SK-N-SH (cell line): ENCODE data around the gene CFAP58. TPM values are rescaled to one million over a fixed set of nuclear protein-coding genes. Genes with fewer than 3 reads are reported as not detected.

ENCODE experiments used
- CTCF ChIA-PET: fragments of 300-600, 350-600 bp; formaldehyde crosslinking; extraction: SDS; loops from one replicate; lab custom pipeline; 2021; lab: Yijun Ruan, JAX
- POLR2A ChIA-PET: fragments of 350-600 bp; sonication (Branson Sonifier 250); formaldehyde crosslinking; extraction: SDS; loops from one replicate; lab custom pipeline; 2020; ENCODE audit warnings: antibody characterized with exemption, inconsistent platforms; lab: Yijun Ruan, JAX
- DNase-seq: peaks from one replicate; pipeline ENCODE4 v3.0.0; 2012
- H2AFZ ChIP-seq: fragments of 200-600 bp; sonication (generic); 2 replicates; pipeline ENCODE4 v1.8.1; 2016; ENCODE audit warnings: antibody characterized with exemption, mild to moderate bottlenecking, low read depth
- H3F3A ChIP-seq: fragments of 200-600 bp; sonication (generic); replicated peaks from 2 replicates; pipeline ENCODE3; 2016; ENCODE audit warnings: antibody characterized with exemption, mild to moderate bottlenecking; ENCODE audit not compliant: insufficient read depth
- H3K27ac ChIP-seq, 2 experiments: fragments of 200-500 bp in 1 of 2; fragments of 200-600 bp in 1 of 2; sonication (Bioruptor generic) in 1 of 2; sonication (generic), shearing (Covaris generic) in 1 of 2; 2 replicates each; pipeline versions ENCODE4 v1.5.1 to v1.6.1; 2014 to 2016; ENCODE audit warnings: low read depth in 2 of 2, inconsistent platforms in 1 of 2, low read length in 1 of 2, mild to moderate bottlenecking in 1 of 2, mixed read lengths in 1 of 2
- H3K27me3 ChIP-seq: fragments of 200-600 bp; sonication (generic), shearing (Covaris generic); 2 replicates; pipeline ENCODE4 v1.6.1; 2016; ENCODE audit warnings: mixed run types; ENCODE audit not compliant: insufficient read depth
- H3K36me3 ChIP-seq, 2 experiments: fragments of 200-500 bp in 1 of 2; fragments of 200-600 bp in 1 of 2; sonication (Bioruptor generic) in 1 of 2; sonication (generic) in 1 of 2; replicated peaks in 1 of 2; 2 replicates each; pipeline versions ENCODE3 to v1.5.1; 2014 to 2016; ENCODE audit warnings: low read length in 1 of 2, mild to moderate bottlenecking in 1 of 2; ENCODE audit not compliant: insufficient read depth in 2 of 2, control insufficient read depth in 1 of 2
- H3K4me1 ChIP-seq, 2 experiments: fragments of 200-500 bp in 1 of 2; fragments of 200-600 bp in 1 of 2; sonication (Bioruptor generic) in 1 of 2; sonication (generic), shearing (Covaris generic) in 1 of 2; 2 replicates each; pipeline versions ENCODE4 v1.5.1 to v1.6.1; 2014 to 2016; ENCODE audit warnings: low read depth in 1 of 2, low read length in 1 of 2, mixed run types in 1 of 2; ENCODE audit not compliant: insufficient read depth in 2 of 2, control insufficient read depth in 1 of 2
- H3K4me2 ChIP-seq: fragments of 200-600 bp; sonication (generic), shearing (Covaris generic); 2 replicates; pipeline ENCODE4 v1.6.1; 2017; ENCODE audit warnings: mixed run types
- H3K4me3 ChIP-seq, 2 experiments: fragments of 200-500 bp in 1 of 2; fragments of 200-600 bp in 1 of 2; sonication (Bioruptor generic) in 1 of 2; sonication (generic), shearing (Covaris generic) in 1 of 2; 2 replicates each; pipeline versions ENCODE4 v1.5.1 to v1.8.1; 2014 to 2016; ENCODE audit warnings: low read depth in 2 of 2, inconsistent platforms in 1 of 2, low read length in 1 of 2, mild to moderate bottlenecking in 1 of 2, mixed read lengths in 1 of 2, moderate library complexity in 1 of 2
- H3K79me2 ChIP-seq: fragments of 200-600 bp; sonication (generic); 2 replicates; pipeline ENCODE4 v1.8.1; 2017; ENCODE audit warnings: mild to moderate bottlenecking; ENCODE audit not compliant: insufficient read depth
- H3K9ac ChIP-seq: fragments of 200-600 bp; sonication (generic); 2 replicates; pipeline ENCODE4 v1.6.1; 2017; ENCODE audit warnings: mixed run types
- H3K9me2 ChIP-seq: fragments of 200-600 bp; sonication (generic); 2 replicates; pipeline ENCODE4 v1.6.1; 2017; ENCODE audit warnings: mixed run types
- H3K9me3 ChIP-seq: fragments of 200-600 bp; sonication (generic); 2 replicates; pipeline ENCODE4 v1.6.1; 2017; ENCODE audit warnings: mixed run types, mild to moderate bottlenecking, moderate library complexity
- H4K20me1 ChIP-seq: fragments of 200-600 bp; sonication (generic); 2 replicates; pipeline ENCODE4 v1.6.1; 2017; ENCODE audit warnings: mild to moderate bottlenecking, mixed run types; ENCODE audit not compliant: insufficient read depth
- CTCF ChIP-seq: fragments of 200-600 bp; sonication (generic); IDR thresholded peaks from 2 replicates; pipeline ENCODE4 v1.6.1; 2017; ENCODE audit warnings: antibody characterized with exemption, mild to moderate bottlenecking, moderate library complexity
- EZH2phosphoT487 ChIP-seq: fragments of 200-600 bp; sonication (generic); IDR thresholded peaks from 2 replicates; pipeline ENCODE4 v1.6.1; 2017; ENCODE audit warnings: low read depth, mixed run types, mild to moderate bottlenecking, antibody characterized with exemption, moderate library complexity, borderline replicate concordance
- FOXJ3 ChIP-seq: sonication (generic); formaldehyde crosslinking; IDR thresholded peaks from 2 replicates; pipeline ENCODE4 v1.5.1; 2020; ENCODE audit warnings: mild to moderate bottlenecking, missing genetic modification reagents
- FOXM1 ChIP-seq: IDR thresholded peaks from 2 replicates; pipeline ENCODE4 v1.4.0; 2012; ENCODE audit warnings: low read depth, mild to moderate bottlenecking
- JUND ChIP-seq: IDR thresholded peaks from 2 replicates; pipeline ENCODE4 v1.4.0; 2012
- MEF2A ChIP-seq: IDR thresholded peaks from 2 replicates; pipeline ENCODE4 v1.4.0; 2012; ENCODE audit warnings: low read depth, borderline replicate concordance
- MXI1 ChIP-seq: IDR thresholded peaks from 2 replicates; pipeline ENCODE4 v1.6.1; 2012; ENCODE audit warnings: mild to moderate bottlenecking, low read depth, low read length, improper control_type of control experiment
- NFIC ChIP-seq: IDR thresholded peaks from 2 replicates; pipeline ENCODE4 v1.4.0; 2012; ENCODE audit warnings: borderline replicate concordance
- RAD21 ChIP-seq: IDR thresholded peaks from 2 replicates; pipeline ENCODE4 v1.6.1; 2012; ENCODE audit warnings: mild to moderate bottlenecking, low read length
- RCOR1 ChIP-seq: fragments of 150-350 bp; IDR thresholded peaks from 2 replicates; pipeline ENCODE4 v1.6.1; 2017; ENCODE audit warnings: antibody characterized with exemption, low read length
- YY1 ChIP-seq: IDR thresholded peaks from 2 replicates; pipeline ENCODE4 v1.4.0; 2012; ENCODE audit warnings: low read depth, mild to moderate bottlenecking
- ZBTB33 ChIP-seq: IDR thresholded peaks from 2 replicates; pipeline ENCODE4 v1.4.0; 2012; ENCODE audit warnings: low read depth, borderline replicate concordance
- WGBS: methylation state at CpG from one replicate; pipeline ENCODE4 v1.1.6; 2017; ENCODE audit warnings: low lambda C conversion rate; 5-methylcytosine and 5-hydroxymethylcytosine counted together
- polyA plus RNA-seq, 3 experiments: library from polyadenylated mRNA; depleted of rRNA; stranded (reverse); fragments of >200 nt; gene quantifications; 2 replicates each; pipeline ENCODE4 v1.2.3, GENCODE V29; 2012

Gene CFAP58
- polyA plus RNA-seq, 1 of the 3 experiments (the other 2 are of a cell fraction) = 0.38 TPM

- no peak overlapping the region for H3K9ac ChIP-seq
- no peak for DNase-seq
- peaks cover 22% of the 10 kb centered on the region for H3F3A ChIP-seq
- 95% methylated on average over 10 of the region's 10 CpGs for WGBS
- no peak overlapping the region for H3K4me2 ChIP-seq
- no peaks in the 10 kb centered on the region for H3K9me2 ChIP-seq
- no peak overlapping the region for H2AFZ ChIP-seq
- CTCF ChIA-PET = interaction anchor here (0.7 to 1.5 kb wide), 4 partner anchors 10 to 255 kb away, joined by 3 to 4 read pairs (median 3); partner anchors contain the start of gene CFAP58
- no peak overlapping the region for H3K4me3 ChIP-seq
- peaks cover 27% of the 10 kb centered on the region; the same call in 1 of the 2 replicates for H4K20me1 ChIP-seq
- H3K36me3 ChIP-seq = peaks cover 0 to 6% of the 10 kb centered on the region in 2 experiments
- POLR2A ChIA-PET = no interaction called here
- H3K27me3 ChIP-seq = no peaks in the 10 kb centered on the region
- H3K9me3 ChIP-seq = no peaks in the 10 kb centered on the region
- TF ChIP-seq RCOR1 (no peak), FOXM1 (no peak), JUND (no peak), MXI1 (no peak), YY1 (no peak), NFIC (no peak), RAD21 (no peak), CTCF (no peak), EZH2phosphoT487 (no peak), MEF2A (no peak), ZBTB33 (no peak), FOXJ3 (CRISPR knock-in tag) (no peak)
- H3K27ac ChIP-seq = no peak overlapping the region
- H3K79me2 ChIP-seq = peaks cover 91% of the 10 kb centered on the region
- H3K4me1 ChIP-seq = peaks cover 50 to 57% of the 10 kb centered on the region in 2 experiments; a peak in 3 of 4 replicates
Measured at GRCh38 chr10:104324931-104325330, 28.7 kb upstream of the CFAP58 start.
